Measurements from ENCODE around the gene SLC27A2.

Gene SLC27A2

DNA sequence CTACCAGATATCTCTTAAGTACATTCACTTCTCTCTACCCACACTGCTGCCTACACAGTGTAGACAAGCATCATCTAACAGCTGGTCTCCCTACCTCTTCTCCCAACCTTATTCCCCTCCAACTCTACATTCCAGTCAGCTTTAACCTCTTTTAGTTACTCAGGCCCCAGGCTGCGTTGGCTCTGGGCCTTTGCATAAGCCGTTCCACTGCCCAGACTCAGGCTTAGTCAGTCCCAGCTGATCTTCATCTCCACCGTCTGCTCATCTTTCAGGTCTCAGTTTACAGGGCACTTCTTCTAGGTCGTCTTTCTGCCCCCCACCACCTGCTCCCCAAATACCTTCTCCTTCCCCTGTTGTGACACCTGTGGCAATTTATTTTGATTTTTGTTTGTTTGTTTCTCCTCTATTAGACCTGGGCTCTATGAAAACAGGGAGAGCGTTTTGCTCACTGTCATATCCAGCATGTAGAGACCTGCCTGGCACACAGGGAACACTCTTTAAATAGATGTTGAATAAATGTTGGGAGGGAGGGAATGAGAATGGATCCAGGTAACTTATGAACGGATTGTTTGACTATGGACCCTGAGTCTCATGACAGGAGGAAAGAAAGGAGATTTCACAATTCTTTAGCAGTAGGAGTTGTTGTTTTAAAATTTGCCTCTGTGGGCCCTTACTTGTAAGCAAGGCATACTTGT is 11.1 kb downstream of the SLC27A2 start:
- DNase-seq: no peak

- no peak for DNase-seq
Observed at GRCh38 chr15:50202003-50202402, 20.0 kb downstream of the SLC27A2 start.

DNA sequence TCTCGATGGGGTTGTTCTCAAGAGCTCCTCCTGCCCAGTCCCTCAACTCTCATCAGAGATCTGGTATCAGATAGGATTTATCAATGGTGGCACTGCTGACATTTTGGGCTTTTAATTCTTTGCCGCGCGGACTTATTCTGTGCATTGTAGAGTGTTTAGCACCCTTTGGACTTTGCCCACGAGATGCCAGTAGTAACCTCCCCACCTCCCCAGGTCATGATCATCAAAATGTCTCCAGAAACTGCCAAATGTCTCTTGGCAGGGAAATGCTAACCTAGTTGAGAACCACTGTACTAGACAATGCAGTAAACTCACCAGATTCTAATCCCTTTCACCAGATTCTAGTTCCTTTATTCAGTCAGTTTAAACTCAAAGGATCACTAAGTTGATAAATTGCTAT is 24.0 kb downstream of the SLC27A2 start:
- no peak for DNase-seq

DNA sequence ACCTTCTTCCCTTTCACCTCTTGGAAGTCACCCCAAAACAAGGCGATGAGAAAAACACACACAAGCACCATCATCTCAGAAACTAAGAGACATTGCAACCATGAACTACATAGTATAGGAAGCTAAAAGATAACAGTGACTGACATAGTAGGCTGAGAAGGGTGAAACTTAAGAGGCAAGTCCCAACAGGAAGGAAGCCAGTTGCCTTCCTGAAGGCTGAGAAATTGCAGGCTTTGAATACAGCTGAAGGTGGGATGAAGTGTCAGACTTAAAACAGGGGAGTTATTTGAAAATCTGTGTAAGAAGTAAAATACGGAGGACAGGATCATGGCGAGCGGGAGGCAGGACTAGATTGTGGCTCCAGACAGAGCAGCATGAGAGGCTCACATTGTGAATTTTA is 27.8 kb downstream of the SLC27A2 start:
- DNase-seq: no peak

GRCh38 chr15:50210462-50211157 is 28.6 kb downstream of the SLC27A2 start:
- no peak for DNase-seq

GRCh38 chr15:50218291-50218690 is 36.3 kb downstream of the SLC27A2 start:
- no peak for DNase-seq

DNA sequence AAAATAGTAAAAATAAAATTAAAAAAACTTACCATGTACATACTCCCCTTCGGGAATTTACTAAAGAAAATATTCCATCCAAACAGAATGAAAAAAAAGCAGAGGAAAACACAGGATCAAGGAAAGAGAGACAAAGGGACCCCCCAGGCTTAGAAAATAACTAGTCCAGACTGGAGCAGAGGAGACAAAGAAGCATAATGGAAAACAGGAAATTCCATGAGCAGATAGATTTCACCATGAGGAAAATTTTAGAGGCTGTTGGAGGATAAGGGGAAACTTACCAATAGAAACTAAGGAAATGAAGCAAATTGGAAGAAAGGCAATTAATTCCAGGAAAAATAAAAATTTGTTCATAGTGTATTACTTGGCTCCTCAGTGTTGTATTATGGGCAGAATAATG is 36.7 kb downstream of the SLC27A2 start:
- no peak for DNase-seq

- peak; percentile 32 for DNase-seq
Observed at GRCh38 chr15:50219820-50220219, 37.8 kb downstream of the SLC27A2 start.

DNA sequence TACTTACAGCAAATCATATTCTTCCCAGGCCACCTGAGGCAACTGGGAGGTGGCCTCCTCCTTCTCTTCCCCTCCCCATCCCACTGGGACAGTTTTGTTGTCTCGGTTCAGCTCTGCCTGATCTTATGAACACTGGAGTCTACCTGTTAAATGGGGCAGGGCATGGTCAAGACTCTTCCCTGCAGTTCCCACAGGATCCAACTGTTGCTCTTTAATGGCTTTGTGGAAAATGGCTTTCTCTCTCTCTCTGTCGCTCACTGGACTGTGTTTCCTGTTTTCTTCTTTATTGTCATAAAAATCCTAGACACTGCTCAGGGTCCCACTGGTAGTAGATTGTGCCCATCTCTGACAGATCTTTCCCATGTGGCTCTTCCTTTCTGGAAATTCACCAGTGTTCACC is 40.2 kb downstream of the SLC27A2 start:
- DNase-seq: no peak

DNA sequence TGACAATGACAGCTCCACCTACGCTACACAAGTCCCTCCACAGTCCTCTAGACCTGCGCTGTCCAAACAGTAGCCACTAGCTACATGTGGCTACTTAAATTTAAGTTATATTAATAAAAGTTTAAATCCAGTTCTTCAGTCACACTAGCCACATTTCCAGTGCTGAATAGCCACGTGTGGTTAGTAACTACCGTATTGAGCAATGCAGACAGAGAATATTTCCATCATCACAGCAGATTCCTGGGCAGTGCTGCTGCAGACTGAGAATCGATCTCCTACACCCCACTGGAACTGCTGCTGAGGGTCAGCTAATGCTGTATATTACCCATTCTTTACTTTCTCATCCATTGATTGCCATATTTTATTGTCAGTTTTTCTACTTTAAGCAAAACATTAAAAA is 42.6 kb downstream of the SLC27A2 start:
- peak; percentile 28 for DNase-seq

GRCh38 chr15:50225057-50225456 is 43.1 kb downstream of the SLC27A2 start:
- DNase-seq: no peak

DNA sequence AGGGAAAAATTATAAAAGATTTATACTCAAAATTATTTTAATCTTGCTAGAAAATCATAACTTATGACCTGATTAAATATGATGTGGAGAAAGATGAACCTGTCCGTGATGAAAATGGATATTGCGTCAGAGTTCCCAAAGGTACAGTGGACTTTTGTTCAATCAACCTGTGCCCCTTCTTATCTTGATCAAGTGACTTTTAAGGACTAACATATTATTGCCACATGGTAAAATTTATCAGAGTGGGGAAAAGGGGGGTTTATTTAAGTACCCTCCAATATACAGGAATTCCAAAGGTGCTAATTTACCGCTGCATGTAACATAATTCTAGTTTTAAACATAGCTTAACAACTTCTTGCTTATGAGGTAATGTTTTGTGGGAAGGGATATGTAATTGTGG is 43.9 kb downstream of the SLC27A2 start:
- DNase-seq: no peak

GRCh38 chr15:50227076-50227475 is 45.1 kb downstream of the SLC27A2 start:
- peak; percentile 26 for DNase-seq

GRCh38 chr15:50228866-50229265 is 46.9 kb downstream of the SLC27A2 start:
- no peak for DNase-seq

DNA sequence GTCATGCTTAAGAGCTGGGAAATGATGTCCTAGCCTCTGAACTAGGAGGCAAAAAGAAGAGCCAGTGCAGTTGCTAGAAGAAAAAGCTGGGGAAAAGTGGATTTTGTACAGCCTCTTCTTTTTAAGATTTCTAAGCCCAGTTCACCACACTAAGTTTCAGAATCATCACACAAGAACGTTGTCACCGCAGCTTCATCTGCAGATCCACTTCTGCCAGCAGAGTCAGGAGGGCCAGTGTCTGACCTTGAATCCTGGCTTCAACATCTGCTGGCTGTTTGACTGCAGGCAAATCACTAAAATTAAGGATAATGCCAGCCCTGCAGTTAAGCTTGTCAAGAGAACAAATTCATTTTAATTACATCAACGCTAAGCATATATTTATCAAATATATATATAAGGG is 47.3 kb downstream of the SLC27A2 start:
- no peak for DNase-seq

GRCh38 chr15:50231761-50232160 is 49.8 kb downstream of the SLC27A2 start:
- no peak for DNase-seq

GRCh38 chr15:50232791-50233190 is 50.8 kb downstream of the SLC27A2 start:
- no peak for DNase-seq

DNA sequence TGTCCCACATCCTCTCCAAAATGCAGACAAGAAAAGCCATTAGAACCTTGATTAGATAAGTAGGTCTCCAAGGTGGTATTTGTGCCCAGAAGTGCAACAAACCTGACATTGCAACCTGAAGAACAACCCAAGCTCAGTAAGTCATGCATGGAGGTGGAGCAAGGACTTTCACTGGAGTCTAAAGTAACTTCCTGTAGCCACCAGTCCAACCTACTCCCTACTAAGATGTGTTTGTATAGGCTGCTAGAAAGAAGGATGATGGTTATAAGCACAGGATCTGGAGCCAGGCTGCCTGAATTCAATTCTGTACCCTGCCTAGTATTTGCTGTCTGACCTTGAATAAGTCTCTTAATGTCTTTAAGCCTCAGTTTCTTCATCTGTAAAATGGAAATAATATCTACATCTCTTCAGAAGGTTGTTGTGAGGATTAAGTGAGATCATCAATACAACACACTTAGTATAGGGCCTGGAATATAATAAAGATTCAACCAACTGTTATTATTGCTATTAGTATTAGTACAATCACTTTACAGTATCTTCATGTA is 51.3 kb downstream of the SLC27A2 start:
- DNase-seq: no peak

DNA sequence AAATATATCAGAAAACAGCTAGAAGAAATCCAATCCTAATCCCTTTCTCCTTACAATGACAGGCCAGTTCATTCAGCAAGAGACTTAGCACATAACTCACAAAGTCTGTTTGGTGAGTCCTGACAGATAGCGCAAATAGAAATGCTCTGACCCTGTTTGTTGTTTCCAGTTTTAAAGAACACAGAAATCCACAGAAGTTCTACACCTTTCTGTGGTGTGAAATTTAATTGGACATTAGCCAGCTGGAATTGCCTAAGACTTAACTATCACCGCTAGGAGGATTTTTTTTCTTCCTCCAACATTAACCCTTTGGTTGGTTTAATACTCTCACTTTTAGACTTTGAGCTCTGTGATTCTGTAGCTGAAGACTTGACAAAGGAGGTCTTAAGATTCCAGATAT is 52.8 kb downstream of the SLC27A2 start:
- DNase-seq: no peak

DNA sequence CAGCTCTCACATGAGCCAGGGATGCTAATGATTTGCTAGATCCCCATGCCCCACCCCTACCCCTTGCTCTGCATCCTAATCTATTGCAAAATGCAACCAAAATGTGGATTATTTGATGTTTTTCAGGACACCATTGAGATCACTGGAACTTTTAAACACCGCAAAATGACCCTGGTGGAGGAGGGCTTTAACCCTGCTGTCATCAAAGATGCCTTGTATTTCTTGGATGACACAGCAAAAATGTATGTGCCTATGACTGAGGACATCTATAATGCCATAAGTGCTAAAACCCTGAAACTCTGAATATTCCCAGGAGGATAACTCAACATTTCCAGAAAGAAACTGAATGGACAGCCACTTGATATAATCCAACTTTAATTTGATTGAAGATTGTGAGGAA is 53.8 kb downstream of the SLC27A2 start:
- no peak for DNase-seq

DNA sequence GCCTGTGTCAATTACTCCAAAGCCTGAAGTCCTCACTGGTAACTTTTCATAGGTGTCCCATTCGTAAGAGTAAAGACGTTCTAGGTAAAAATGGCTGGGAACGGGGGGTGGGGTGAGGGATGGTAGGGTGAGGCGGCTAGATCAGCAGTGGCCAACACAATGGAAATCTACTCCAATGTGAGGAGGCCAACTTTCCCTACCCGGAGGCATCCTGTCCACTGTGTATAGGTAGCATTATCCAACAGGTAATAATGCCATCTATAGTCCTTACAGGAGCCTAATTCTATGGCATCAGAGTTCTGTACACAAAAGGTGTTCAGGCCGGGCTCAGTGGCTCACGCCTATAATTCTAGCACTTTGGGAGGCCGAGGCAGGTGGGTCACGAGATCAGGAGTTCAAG is 54.4 kb downstream of the SLC27A2 start:
- no peak for DNase-seq

GRCh38 chr15:50238255-50238654 is 56.3 kb downstream of the SLC27A2 start:
- no peak for DNase-seq

GRCh38 chr15:50241684-50242450 is 59.9 kb downstream of the SLC27A2 start:
- peak; percentile 71 for DNase-seq

- no peak for DNase-seq
Observed at GRCh38 chr15:50244153-50244552, 62.2 kb downstream of the SLC27A2 start.
